Natural killer cell treated with Interleukin-12 subunit alpha and Interleukin-12 subunit beta and Interleukin-15 and Interleukin-18, amount 100 ng/mL, for 72 hours (primary cell): ENCODE data around the gene FOXB2. TPM values are rescaled to one million over a fixed set of nuclear protein-coding genes. Genes with fewer than 3 reads are reported as not detected.
"Not testable (repeated sequence)": the region's sequence is repeated elsewhere in the genome, so short reads cannot be mapped to it uniquely, and the experiment has no call there.

Experiments
- ATAC-seq, 2 donors: fragments of 150-1000 bp; cut with Tn5 transposase in 1 of 2; sonication (Bioruptor Pico), chemical (Tn5 transposase) in 1 of 2; 2 replicates each; pipeline ENCODE4 v1.10.0; 2021
- DNase-seq: peaks from one replicate; pipeline ENCODE4 v3.0.0; 2022; ENCODE audit warnings: low spot score
- H3K27ac Mint-ChIP-seq, 2 donors: 1 replicate in 1 of 2; 2 replicates in 1 of 2; pipeline ENCODE4 v1.8.0; 2022; ENCODE audit warnings: mixed read lengths in 2 of 2, mild to moderate bottlenecking in 1 of 2, moderate library complexity in 1 of 2
- H3K27me3 Mint-ChIP-seq, 2 donors: 1 replicate in 1 of 2; 2 replicates in 1 of 2; pipeline ENCODE4 v1.8.0; 2022; ENCODE audit warnings: mixed read lengths in 2 of 2
- H3K36me3 Mint-ChIP-seq: one replicate; pipeline ENCODE4 v1.8.0; 2022; ENCODE audit warnings: mixed read lengths
- H3K4me1 Mint-ChIP-seq, 2 donors: 1 replicate in 1 of 2; 2 replicates in 1 of 2; pipeline ENCODE4 v1.8.0; 2022; ENCODE audit warnings: low read depth in 2 of 2, mixed read lengths in 2 of 2, mild to moderate bottlenecking in 1 of 2
- H3K4me3 Mint-ChIP-seq: one replicate; pipeline ENCODE4 v1.8.0; 2022; ENCODE audit warnings: mixed read lengths
- H3K9me3 Mint-ChIP-seq: 2 replicates; pipeline ENCODE4 v1.8.0; 2022; ENCODE audit warnings: mixed read lengths
- total RNA-seq, 2 donors: library from RNA; stranded (reverse); gene quantifications; one replicate each; pipeline ENCODE4 v1.2.3, GENCODE V29; 2022

The FOXB2 gene
- total RNA-seq = not detected

DNA sequence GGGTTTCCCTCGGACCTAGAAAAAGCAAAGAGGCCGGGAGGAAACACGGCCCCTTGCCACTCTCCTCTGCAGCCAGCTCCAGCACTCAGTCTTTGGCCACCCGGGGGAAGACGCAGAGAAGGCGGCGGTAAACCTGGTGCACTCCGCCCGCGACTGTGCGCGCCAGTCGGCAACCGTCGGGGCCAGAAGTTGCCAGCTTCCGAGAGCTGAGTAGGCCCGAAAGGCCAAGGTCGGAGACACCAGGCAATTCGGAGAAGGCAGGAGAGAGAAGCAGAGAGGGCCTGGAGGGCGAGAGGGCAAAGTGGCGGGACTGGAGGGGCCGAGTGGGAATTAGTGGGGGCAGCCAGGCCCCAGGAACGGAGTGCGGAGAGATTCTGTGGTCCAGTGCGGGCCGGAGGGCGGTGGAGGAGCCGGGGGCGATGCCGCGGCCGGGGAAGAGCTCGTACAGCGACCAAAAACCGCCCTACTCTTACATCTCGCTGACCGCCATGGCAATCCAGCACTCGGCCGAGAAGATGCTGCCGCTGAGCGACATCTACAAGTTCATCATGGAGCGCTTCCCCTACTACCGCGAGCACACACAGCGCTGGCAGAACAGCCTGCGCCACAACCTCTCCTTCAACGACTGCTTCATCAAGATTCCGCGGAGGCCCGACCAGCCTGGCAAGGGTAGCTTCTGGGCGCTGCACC, at the start of gene FOXB2:
TSS of gene FOXB2 (plus strand) at position 420 of the 690 bp plus-strand sequence. CDS start at position 420, 0 bp downstream.
- Mint-ChIP-seq H3K4me3 (no peak within 1 kb of the TSS), H3K4me1 (peaks cover 4 to 19% of the 10 kb centered on the region in 2 donors), H3K9me3 (no peaks in the 10 kb centered on the region), H3K36me3 (peaks cover 4% of the 10 kb centered on the region), H3K27me3 (peaks cover 50 to 75% of the 10 kb centered on the region in 2 donors), H3K27ac (no peak within 1 kb of the TSS)
- DNase-seq (no peak), ATAC-seq (no peak)

DNA sequence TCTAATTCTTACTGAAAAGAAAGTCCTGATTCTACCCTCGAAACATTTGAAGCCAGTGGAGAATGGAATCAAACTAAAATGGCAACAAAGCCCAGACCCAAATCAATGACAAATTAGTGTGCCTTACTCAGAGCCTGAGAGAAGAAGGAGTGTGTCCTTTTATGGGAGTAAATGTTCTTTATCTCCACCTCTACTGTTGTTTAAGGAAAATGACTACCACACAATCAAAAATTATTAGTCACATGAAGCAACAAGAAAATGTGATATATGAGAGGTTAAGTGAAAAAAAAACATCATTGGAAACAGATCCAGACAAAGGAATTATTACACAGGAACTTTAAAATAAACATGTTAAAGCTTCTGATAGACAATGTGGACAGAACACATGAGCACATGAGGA, 49.7 kb upstream of the FOXB2 start:
- Mint-ChIP-seq H3K36me3 (no peaks in the 10 kb centered on the region), H3K4me3 (no peak overlapping the region), H3K4me1 (no peaks in the 10 kb centered on the region), H3K9me3 (peaks cover 4% of the 10 kb centered on the region), H3K27ac (no peak overlapping the region), H3K27me3 (peaks cover 15 to 16% of the 10 kb centered on the region in 2 donors)
- ATAC-seq = no peak
- DNase-seq = no peak

DNA sequence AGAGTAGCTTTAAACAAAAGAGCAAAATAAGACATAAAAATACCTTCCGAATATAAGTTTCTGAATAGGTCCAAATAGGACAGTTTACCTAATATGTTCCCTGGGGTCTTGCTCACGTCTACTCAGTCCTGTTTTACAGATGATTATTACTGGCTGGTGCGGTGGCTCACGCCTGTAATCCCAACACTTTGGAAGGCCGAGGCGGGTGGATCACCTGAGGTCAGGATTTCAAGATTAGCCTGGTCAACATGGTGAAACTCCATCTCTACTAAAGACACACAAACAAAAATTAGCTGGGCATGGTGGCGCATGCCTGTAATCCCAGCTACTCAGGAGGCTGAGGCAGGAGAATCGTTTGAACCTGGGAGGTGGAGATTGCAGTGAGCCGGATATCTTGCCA, 40.6 kb upstream of the FOXB2 start:
- not testable (repeated sequence) for H3K27ac Mint-ChIP-seq, H3K4me1 Mint-ChIP-seq, H3K36me3 Mint-ChIP-seq, DNase-seq, H3K9me3 Mint-ChIP-seq, H3K4me3 Mint-ChIP-seq, ATAC-seq
- peaks cover 13 to 15% of the 10 kb centered on the region in 2 donors for H3K27me3 Mint-ChIP-seq

DNA sequence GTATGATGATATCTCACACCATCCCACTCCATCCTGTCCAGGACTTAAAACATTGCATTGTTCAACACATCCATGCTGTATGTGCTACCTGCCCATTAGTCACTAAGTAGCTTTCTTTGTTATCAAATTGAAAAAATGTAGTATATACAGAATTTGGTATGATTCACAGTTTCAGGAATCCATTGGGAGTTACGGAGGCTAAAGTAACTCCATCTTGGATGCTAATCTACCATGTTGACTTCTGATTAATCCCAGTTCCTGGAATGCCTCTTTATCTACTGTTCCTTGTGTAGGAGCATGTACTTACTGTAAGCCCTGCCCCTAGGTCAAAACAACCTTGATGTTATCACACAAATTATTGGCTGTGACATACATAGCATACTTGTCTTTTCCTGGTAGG, 38.9 kb upstream of the FOXB2 start:
- ATAC-seq = no peak
- Mint-ChIP-seq H3K27me3 (peaks cover 11 to 15% of the 10 kb centered on the region in 2 donors), H3K27ac (no peak overlapping the region), H3K9me3 (no peaks in the 10 kb centered on the region), H3K36me3 (no peaks in the 10 kb centered on the region), H3K4me1 (no peaks in the 10 kb centered on the region), H3K4me3 (no peak overlapping the region)
- DNase-seq = no peak

DNA sequence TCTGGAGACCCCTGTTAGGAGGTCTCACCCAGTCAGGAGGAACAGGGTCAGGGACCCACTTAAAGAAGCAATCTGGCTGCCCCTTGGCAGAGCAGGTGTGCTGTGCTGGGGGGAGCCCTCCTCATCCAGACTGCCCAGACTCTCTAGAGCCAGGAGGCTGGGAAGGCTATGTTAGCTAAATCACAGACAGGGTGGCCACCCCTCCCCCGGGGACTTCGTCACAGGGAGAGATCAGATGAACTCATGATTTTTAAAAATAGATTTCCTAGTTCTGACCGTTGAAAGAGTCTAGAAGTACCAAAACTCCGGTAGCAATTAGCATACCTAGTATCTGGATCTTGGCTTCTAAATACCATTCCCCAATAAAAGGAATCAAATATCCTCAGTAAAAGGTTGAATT, 35.0 kb upstream of the FOXB2 start:
- Mint-ChIP-seq H3K27me3 (peaks cover 0 to 2% of the 10 kb centered on the region in 2 donors), H3K9me3 (no peaks in the 10 kb centered on the region), H3K4me1 (no peaks in the 10 kb centered on the region), H3K27ac (no peak overlapping the region), H3K4me3 (no peak overlapping the region), H3K36me3 (no peaks in the 10 kb centered on the region)
- ATAC-seq = no peak
- no peak for DNase-seq

DNA sequence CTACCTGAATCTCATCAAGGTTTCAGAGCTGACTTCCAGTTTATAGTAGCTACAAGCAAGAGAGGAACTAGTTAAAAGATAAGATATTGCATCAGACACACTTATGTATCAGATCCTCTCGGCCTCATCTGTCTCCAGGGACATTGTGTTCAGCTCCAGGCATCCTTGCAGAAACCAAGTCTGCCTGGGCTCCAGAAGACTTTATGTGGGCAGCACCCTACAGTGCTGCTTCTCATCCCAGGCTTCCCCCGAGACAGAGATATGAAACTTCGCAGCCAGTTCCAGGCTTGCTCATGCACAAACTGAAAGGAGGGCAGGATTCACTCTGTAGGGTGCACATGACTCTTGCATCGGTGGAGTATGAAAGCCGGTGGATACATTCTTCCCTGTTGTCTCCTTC, 33.9 kb upstream of the FOXB2 start:
- Mint-ChIP-seq H3K27me3 (peaks cover 4 to 13% of the 10 kb centered on the region in 2 donors), H3K27ac (no peak overlapping the region), H3K4me1 (no peaks in the 10 kb centered on the region), H3K36me3 (no peaks in the 10 kb centered on the region), H3K9me3 (no peaks in the 10 kb centered on the region), H3K4me3 (no peak overlapping the region)
- no peak for DNase-seq
- no peak for ATAC-seq

DNA sequence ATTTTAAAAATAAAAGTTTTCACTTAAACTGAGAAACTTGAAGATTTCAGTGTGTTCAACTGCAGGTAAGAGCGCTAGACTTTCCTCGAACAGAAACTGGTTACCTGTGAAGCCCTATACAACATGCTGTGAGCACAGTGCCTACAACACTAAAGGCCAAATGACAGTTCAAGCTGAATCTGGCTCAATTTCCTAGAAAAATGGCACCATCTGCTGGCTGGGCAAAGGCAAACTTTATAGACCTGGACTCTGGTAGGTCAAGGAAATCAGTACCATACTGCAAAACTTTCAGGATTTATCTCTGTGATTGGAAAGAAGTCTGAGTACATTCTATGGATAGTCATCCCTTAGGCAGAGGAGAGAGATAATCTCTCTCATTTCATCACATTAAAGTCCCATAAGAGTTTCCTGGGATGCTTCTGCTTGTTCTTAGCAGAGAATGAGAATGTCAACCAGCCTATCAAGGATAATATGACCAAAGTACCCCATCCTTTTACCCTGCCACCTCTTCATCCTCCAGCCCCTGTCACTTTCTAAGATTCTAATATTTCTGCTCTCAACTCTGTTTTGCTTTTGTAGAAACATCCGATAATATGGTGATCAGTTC, 31.8 kb upstream of the FOXB2 start:
- no peak overlapping the region for H3K27ac Mint-ChIP-seq
- H3K9me3 Mint-ChIP-seq = no peaks in the 10 kb centered on the region
- peaks cover 7 to 17% of the 10 kb centered on the region in 2 donors for H3K27me3 Mint-ChIP-seq
- H3K4me1 Mint-ChIP-seq = no peaks in the 10 kb centered on the region
- H3K4me3 Mint-ChIP-seq = no peak overlapping the region
- ATAC-seq (no peak), DNase-seq (no peak)
- H3K36me3 Mint-ChIP-seq = no peaks in the 10 kb centered on the region

DNA sequence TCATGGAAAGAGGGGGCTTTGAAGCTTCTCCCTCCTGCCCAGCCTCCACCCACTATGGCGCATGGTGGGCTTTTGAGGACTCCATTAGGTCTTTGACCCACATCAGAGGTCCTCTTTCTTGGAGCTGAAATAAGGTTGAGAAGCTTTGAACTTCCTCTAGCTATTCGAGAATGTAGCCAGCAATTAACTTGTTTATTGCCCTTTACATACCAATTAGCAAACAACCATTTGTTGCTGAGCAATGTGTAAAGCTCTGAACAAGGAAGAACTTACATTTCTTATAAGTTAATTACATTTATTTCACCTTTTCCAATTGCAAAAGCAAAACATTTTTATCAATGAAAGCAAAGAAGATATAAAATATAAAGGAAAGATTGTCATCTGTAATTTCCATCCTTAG, 30.5 kb upstream of the FOXB2 start:
- Mint-ChIP-seq H3K36me3 (no peaks in the 10 kb centered on the region), H3K9me3 (no peaks in the 10 kb centered on the region), H3K4me3 (no peak overlapping the region), H3K27ac (no peak overlapping the region), H3K27me3 (peaks cover 7 to 17% of the 10 kb centered on the region in 2 donors), H3K4me1 (no peaks in the 10 kb centered on the region)
- DNase-seq (no peak), ATAC-seq (no peak)

DNA sequence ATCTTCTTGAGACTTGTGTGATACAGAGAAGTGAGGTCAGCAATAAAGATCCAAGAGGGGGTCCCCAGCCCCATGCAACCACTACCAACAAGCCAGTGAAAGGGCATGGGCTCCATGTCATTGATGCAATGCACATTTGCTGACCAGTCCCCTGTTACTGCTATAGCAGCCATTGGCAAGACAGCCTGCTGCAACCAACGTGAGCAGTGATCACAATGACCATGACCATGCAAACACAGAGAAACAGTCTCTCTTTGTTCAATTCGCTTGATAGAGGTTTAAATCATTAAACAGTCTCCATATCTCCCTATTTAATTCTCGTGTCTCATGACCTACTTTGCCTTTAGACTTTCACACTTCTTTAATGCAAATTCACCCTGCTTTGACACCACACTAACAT, 30.0 kb upstream of the FOXB2 start:
- Mint-ChIP-seq H3K27me3 (peaks cover 7 to 17% of the 10 kb centered on the region in 2 donors), H3K9me3 (no peaks in the 10 kb centered on the region), H3K4me3 (no peak overlapping the region), H3K27ac (no peak overlapping the region), H3K36me3 (no peaks in the 10 kb centered on the region), H3K4me1 (no peaks in the 10 kb centered on the region)
- DNase-seq = no peak
- ATAC-seq = no peak

DNA sequence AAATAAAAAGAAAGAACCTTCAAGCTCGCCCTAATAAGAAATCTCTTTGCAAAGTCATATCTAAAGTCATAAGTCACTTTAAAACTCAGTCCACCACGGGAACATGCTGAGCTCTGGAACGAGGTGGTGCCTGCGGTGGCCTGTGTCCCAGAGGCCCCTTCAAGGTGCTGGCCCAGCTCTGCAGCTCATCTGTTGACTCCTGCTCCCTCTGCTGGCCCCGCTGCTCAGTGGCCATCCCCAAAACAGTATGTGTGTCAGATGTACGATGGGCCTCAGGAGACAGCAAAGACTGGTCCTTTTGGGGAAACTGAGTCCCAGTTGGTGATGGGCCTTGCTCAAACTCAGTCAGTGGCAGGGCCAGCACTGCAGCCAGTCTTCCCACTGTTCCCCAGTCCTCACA, 22.8 kb upstream of the FOXB2 start:
- Mint-ChIP-seq H3K9me3 (no peaks in the 10 kb centered on the region), H3K4me1 (no peaks in the 10 kb centered on the region), H3K36me3 (no peaks in the 10 kb centered on the region), H3K27me3 (peaks cover 9% of the 10 kb centered on the region in 2 donors), H3K4me3 (no peak overlapping the region), H3K27ac (no peak overlapping the region)
- no peak for DNase-seq
- no peak for ATAC-seq

DNA sequence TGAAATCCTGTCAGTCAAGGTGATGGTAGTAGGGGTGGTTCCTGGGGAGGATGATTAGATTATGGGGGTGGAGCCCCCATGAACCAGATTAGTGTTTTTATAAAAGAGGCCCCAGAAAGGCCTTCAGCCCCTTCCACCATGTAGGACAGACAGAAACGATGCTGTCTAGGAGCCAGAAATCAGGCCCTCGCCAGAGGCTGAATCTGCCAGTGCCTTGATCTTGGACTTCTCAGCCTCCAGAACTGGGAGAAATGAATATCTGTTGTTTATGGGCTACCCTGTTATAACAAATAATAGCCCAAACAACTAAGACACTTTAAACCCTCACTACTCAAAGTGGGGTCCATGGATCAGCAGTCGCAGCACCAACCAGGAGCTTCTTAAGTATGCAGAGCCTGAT, 20.2 kb upstream of the FOXB2 start:
- Mint-ChIP-seq H3K4me1 (peaks cover 0 to 3% of the 10 kb centered on the region in 2 donors), H3K27ac (no peak overlapping the region), H3K27me3 (peaks cover 16 to 22% of the 10 kb centered on the region in 2 donors), H3K4me3 (no peak overlapping the region), H3K9me3 (no peaks in the 10 kb centered on the region), H3K36me3 (no peaks in the 10 kb centered on the region)
- DNase-seq (no peak), ATAC-seq (no peak)

DNA sequence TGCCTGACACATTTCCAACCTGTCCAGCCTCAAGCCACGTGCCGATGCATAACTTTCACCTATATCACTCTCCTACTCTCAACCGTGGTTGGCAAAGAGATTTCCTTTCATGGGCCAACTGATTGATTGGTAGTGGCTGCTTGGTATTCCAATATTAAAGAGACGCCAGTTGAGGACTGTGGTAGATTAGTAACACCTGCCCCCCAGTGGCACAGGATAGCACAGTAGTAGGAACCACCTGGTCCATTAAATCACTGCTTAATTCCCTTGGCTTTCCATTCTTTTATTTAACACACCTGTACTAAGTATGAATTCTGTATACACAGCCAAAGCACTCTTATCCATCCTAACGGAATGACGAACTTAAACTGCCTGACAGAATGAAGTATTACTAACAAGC, 19.1 kb upstream of the FOXB2 start:
- Mint-ChIP-seq H3K4me1 (peaks cover 0 to 3% of the 10 kb centered on the region in 2 donors), H3K27ac (no peak overlapping the region), H3K36me3 (no peaks in the 10 kb centered on the region), H3K27me3 (peaks cover 23 to 28% of the 10 kb centered on the region in 2 donors), H3K9me3 (no peaks in the 10 kb centered on the region), H3K4me3 (no peak overlapping the region)
- DNase-seq (no peak), ATAC-seq (no peak)

DNA sequence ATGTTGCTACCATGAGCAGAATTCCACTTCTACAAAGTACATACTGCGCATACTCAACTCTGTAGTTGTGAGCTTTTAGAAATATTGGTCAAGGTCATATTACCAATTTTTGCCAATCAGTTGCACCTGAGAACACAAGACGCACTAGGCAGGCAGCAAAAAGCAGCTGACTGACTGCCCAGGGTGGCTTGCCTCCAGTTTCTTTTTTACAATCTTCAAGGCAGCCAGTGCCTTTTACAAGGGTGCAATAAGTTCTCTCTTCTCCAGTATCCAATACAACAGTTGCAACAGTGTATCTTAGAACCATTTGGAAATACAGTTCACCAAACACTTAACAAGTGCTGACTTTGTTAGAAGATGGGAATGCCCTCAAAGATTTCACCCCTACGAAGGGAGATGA, 16.1 kb upstream of the FOXB2 start:
- no peak overlapping the region for H3K27ac Mint-ChIP-seq
- H3K9me3 Mint-ChIP-seq = no peaks in the 10 kb centered on the region
- H3K27me3 Mint-ChIP-seq = peaks cover 25 to 37% of the 10 kb centered on the region in 2 donors
- ATAC-seq = no peak
- no peaks in the 10 kb centered on the region for H3K36me3 Mint-ChIP-seq
- no peak overlapping the region for H3K4me3 Mint-ChIP-seq
- DNase-seq = no peak
- peaks cover 0 to 3% of the 10 kb centered on the region in 2 donors for H3K4me1 Mint-ChIP-seq

DNA sequence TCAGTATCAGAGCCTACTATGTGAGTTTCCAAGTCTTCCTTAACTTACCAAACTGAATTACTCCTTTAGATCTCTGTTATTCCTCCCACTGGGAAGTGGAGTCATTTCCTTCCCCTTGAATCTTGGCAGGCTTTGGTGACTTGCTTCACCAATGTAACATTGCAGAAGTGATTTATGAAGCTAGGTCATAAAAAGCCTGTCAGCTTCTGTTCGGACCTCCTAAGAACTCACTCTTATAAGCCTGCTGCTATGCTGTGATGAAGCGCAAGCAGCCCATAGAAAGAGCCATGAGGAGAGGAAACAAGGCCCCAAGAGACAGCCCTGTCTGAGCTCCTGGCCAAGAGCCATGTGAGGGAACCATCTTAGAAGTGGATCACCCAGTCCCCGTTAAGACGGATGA, 14.2 kb upstream of the FOXB2 start:
- H3K4me3 Mint-ChIP-seq = no peak overlapping the region
- H3K36me3 Mint-ChIP-seq = no peaks in the 10 kb centered on the region
- no peaks in the 10 kb centered on the region for H3K9me3 Mint-ChIP-seq
- ATAC-seq = no peak
- peaks cover 26 to 41% of the 10 kb centered on the region in 2 donors for H3K27me3 Mint-ChIP-seq
- DNase-seq = no peak
- H3K27ac Mint-ChIP-seq = no peak overlapping the region
- H3K4me1 Mint-ChIP-seq = peaks cover 0 to 3% of the 10 kb centered on the region in 2 donors
